K562 (cell line): ENCODE results near the gene HDLBP. TPM values are rescaled to one million over a fixed set of nuclear protein-coding genes. Genes with fewer than 3 reads are reported as not detected.

Experiments used
- ATAC-seq: fragments of 200-7000 bp; cut with Tn5 transposase; 3 replicates; pipeline ENCODE4 v1.9.1; 2020; ENCODE audit warnings: moderate library complexity
- BruUV-seq: library from RNA; stranded (reverse); fragments of 400-500 nt; replicated peaks from 2 replicates; lab custom pipeline; 2021; lab: Mats Ljungman, UMichigan
- CTCF ChIA-PET: fragments of 300-600 bp; formaldehyde crosslinking; extraction: SDS; loops from one replicate; lab custom pipeline; 2021; ENCODE audit warnings: low intra/inter-chr PET ratio; lab: Yijun Ruan, JAX
- POLR2A ChIA-PET: fragments of 300-600, 350-650 bp; sonication (Branson Sonifier 250); formaldehyde crosslinking; extraction: SDS; loops from one replicate; lab custom pipeline; 2021; ENCODE audit warnings: antibody characterized with exemption, inconsistent platforms; lab: Yijun Ruan, JAX
- DNase-seq, 4 experiments: peaks; one replicate each; pipeline versions ENCODE4 v3.0.0 to v3.0.0-alpha.2; 2011 to 2018; ENCODE audit warnings: low spot score in 3 of 4, mixed read lengths in 3 of 4; ENCODE audit errors: extremely low read depth in 1 of 4
- FAIRE-seq: peaks from 2 replicates; lab custom pipeline; 2011; peaks lifted over from hg19 to GRCh38; lab: Jason Lieb, UNC
- H2AFZ ChIP-seq: 2 replicates; pipeline ENCODE4 v1.6.0; 2011; ENCODE audit warnings: low read depth, low read length, control low read depth, inconsistent platforms
- H3K27ac ChIP-seq: fragments of 200-600 bp; 3 replicates; pipeline ENCODE4 v1.8.0; 2011; ENCODE audit warnings: low read depth, mild to moderate bottlenecking, control low read depth, inconsistent platforms, low read length, moderate library complexity, mixed read lengths; ENCODE audit errors: extremely low read depth
- H3K27me3 ChIP-seq, 2 experiments: fragments of 300-600 bp in 1 of 2; 2 replicates in 1 of 2; 3 replicates in 1 of 2; pipeline versions ENCODE4 v1.6.0 to v1.8.0; 2011; ENCODE audit warnings: inconsistent platforms in 2 of 2, low read length in 2 of 2, mild to moderate bottlenecking in 1 of 2, mixed read lengths in 1 of 2, moderate library complexity in 1 of 2; ENCODE audit not compliant: control insufficient read depth in 2 of 2, insufficient read depth in 2 of 2
- H3K36me3 ChIP-seq: fragments of 300-600 bp; 3 replicates; pipeline ENCODE4 v1.8.0; 2011; ENCODE audit warnings: mild to moderate bottlenecking, low read length, inconsistent platforms; ENCODE audit not compliant: control insufficient read depth, insufficient read depth
- H3K4me1 ChIP-seq, 2 experiments: fragments of 200-600 bp in 1 of 2; replicated peaks in 1 of 2; 2 replicates in 1 of 2; 3 replicates in 1 of 2; pipeline versions ENCODE4 v1.5.1 to v1.8.0; 2011; ENCODE audit warnings: inconsistent platforms in 2 of 2, low read length in 2 of 2, mild to moderate bottlenecking in 1 of 2, mixed read lengths in 1 of 2, moderate library complexity in 1 of 2; ENCODE audit not compliant: control insufficient read depth in 2 of 2, insufficient read depth in 2 of 2
- H3K4me2 ChIP-seq: 2 replicates; pipeline ENCODE4 v1.6.1; 2011; ENCODE audit warnings: low read length, control low read depth, inconsistent platforms, mixed read lengths; ENCODE audit not compliant: insufficient read depth
- H3K4me3 ChIP-seq: fragments of 200-600 bp; sonication (generic), shearing (Covaris generic); 2 replicates; pipeline ENCODE4 v1.5.1; 2016; ENCODE audit warnings: control low read depth, inconsistent platforms
- H3K79me2 ChIP-seq: fragments of 200-600 bp; 3 replicates; pipeline ENCODE4 v1.8.0; 2011; ENCODE audit warnings: low read length, inconsistent platforms; ENCODE audit not compliant: control insufficient read depth, insufficient read depth
- H3K9ac ChIP-seq, 2 experiments: 2 replicates each; pipeline versions ENCODE4 v1.6.0 to v1.6.1; 2011; ENCODE audit warnings: low read depth in 2 of 2, low read length in 2 of 2, control low read depth in 1 of 2, inconsistent platforms in 1 of 2, mild to moderate bottlenecking in 1 of 2, mixed read lengths in 1 of 2; ENCODE audit not compliant: insufficient read depth in 1 of 2
- H3K9me1 ChIP-seq: one replicate; pipeline ENCODE4 v1.6.0; 2011; ENCODE audit warnings: inconsistent platforms, mild to moderate bottlenecking, low read length, moderate library complexity; ENCODE audit not compliant: control insufficient read depth, insufficient read depth
- H3K9me3 ChIP-seq: replicated peaks from 2 replicates; pipeline ENCODE4 v1.5.1; 2011; ENCODE audit warnings: low read depth, low read length, inconsistent platforms; ENCODE audit not compliant: control insufficient read depth, insufficient read depth
- H4K20me1 ChIP-seq: replicated peaks from 2 replicates; pipeline ENCODE4 v1.6.1; 2011; ENCODE audit warnings: low read length, inconsistent platforms, mixed read lengths; ENCODE audit not compliant: control insufficient read depth, insufficient read depth
- BRF1 ChIP-seq: IDR thresholded peaks from 3 replicates; pipeline ENCODE4 v1.6.1; 2011; ENCODE audit warnings: borderline replicate concordance, mild to moderate bottlenecking; ENCODE audit not compliant: insufficient read length; ENCODE audit errors: extremely low read depth
- CBFA2T2 ChIP-seq: fragments of 450-650 bp; conservative IDR thresholded peaks from 2 replicates; pipeline ENCODE4 v1.6.1; 2017; ENCODE audit warnings: mild to moderate bottlenecking
- CBX5 ChIP-seq: IDR thresholded peaks from 2 replicates; pipeline ENCODE4 v1.6.1; 2014; ENCODE audit warnings: low read depth, borderline replicate concordance
- CREBBP ChIP-seq: IDR thresholded peaks from one replicate; pipeline ENCODE4 v1.6.1; 2012; ENCODE audit warnings: low read depth, mild to moderate bottlenecking, control low read depth, inconsistent platforms, low read length
- ETV1 ChIP-seq: fragments of 450-650 bp; conservative IDR thresholded peaks from 2 replicates; pipeline ENCODE4 v1.6.1; 2016; ENCODE audit warnings: missing genetic modification characterization, control low read depth, low read depth, missing compliant biosample characterization
- HCFC1 ChIP-seq: IDR thresholded peaks from 2 replicates; pipeline ENCODE4 v1.6.1; 2012; ENCODE audit warnings: low read depth, low read length, improper control_type of control experiment
- PHTF2 ChIP-seq: fragments of 250-450 bp; sonication (Bioruptor Pico); IDR thresholded peaks from 2 replicates; pipeline ENCODE4 v1.5.0; 2021; ENCODE audit warnings: mild to moderate bottlenecking
- PURB ChIP-seq: sonication (generic); formaldehyde crosslinking; IDR thresholded peaks from 2 replicates; pipeline ENCODE4 v1.9.0; 2021; ENCODE audit warnings: low read depth, mild to moderate bottlenecking, missing genetic modification reagents
- RBBP5 ChIP-seq: fragments of 200-600 bp; sonication (generic); IDR thresholded peaks from 2 replicates; pipeline ENCODE4 v1.6.1; 2012; ENCODE audit warnings: borderline replicate concordance, mild to moderate bottlenecking, low read length, control low read depth, inconsistent platforms; ENCODE audit not compliant: insufficient read depth, poor library complexity, severe bottlenecking
- RBM17 ChIP-seq: fragments of 200-400 bp; formaldehyde crosslinking; IDR thresholded peaks from 2 replicates; pipeline ENCODE4 v1.6.1; 2017; ENCODE audit warnings: low read depth, mild to moderate bottlenecking, low read length, borderline replicate concordance
- XRCC3 ChIP-seq: fragments of 450-650 bp; IDR thresholded peaks from 2 replicates; pipeline ENCODE4 v1.6.1; 2017; ENCODE audit warnings: mild to moderate bottlenecking, moderate library complexity
- ZFPM2 ChIP-seq: fragments of 250-450 bp; sonication (Bioruptor Pico); IDR thresholded peaks from 2 replicates; pipeline ENCODE4 v1.5.1; 2022; ENCODE audit warnings: mild to moderate bottlenecking
- ZKSCAN8 ChIP-seq: fragments of 200-800 bp; sonication (Bioruptor generic); IDR thresholded peaks from 2 replicates; pipeline ENCODE4 v1.6.1; 2016; ENCODE audit warnings: missing genetic modification characterization, missing compliant biosample characterization
- ZNF24 ChIP-seq: fragments of 450-650 bp; IDR thresholded peaks from 2 replicates; pipeline ENCODE4 v1.6.1; 2016
- ZNF407 ChIP-seq: fragments of 450-650 bp; IDR thresholded peaks from 2 replicates; pipeline ENCODE4 v1.6.1; 2016; ENCODE audit warnings: low read depth
- WGBS: fragments of 100-300 bp; shearing (Covaris generic); methylation state at CpG from one replicate; pipeline ENCODE4 v1.1.6; 2016; ENCODE audit warnings: low coverage, mixed read lengths; ENCODE audit not compliant: insufficient coverage; ENCODE audit errors: missing lambda C conversion rate; 5-methylcytosine and 5-hydroxymethylcytosine counted together
- in situ Hi-C: fragments of 300-500 bp; cut with MboI; formaldehyde crosslinking; loops from 4 replicates; pipeline ENCODE4 v1.15.0; 2018; ENCODE audit warnings: inconsistent platforms, mixed read lengths
- intact Hi-C: fragments of 100-400 bp; cut with micrococcal nuclease; formaldehyde crosslinking; loops from 2 replicates; pipeline ENCODE4 v1.14.2; 2022
- polyA plus RNA-seq, 8 experiments: library from polyadenylated mRNA; depleted of rRNA in 4 of 8; stranded (reverse) in 5 of 8; unstranded in 3 of 8; fragments of >200 nt; fragmentation: Nextera tagmentation in 2 of 8; fragmentation: Illumina TruSeq in 1 of 8; extraction: Ambion mirVana in 2 of 8; extraction: Trizol in 1 of 8; gene quantifications; 2 replicates each; pipeline versions ENCODE4 v1.2.1 to v1.2.3, GENCODE V29; 2011 to 2014; ENCODE audit warnings: inconsistent platforms in 1 of 8, missing spikeins in 1 of 8
- total RNA-seq, 7 experiments: library from RNA; depleted of rRNA in 6 of 7; stranded (reverse); fragments of >200 nt in 6 of 7; fragmentation: Illumina TruSeq in 2 of 7; extraction: Trizol in 2 of 7; gene quantifications; 2 replicates each; pipeline versions ENCODE4 v1.2.1 to v1.2.3, GENCODE V29; 2011 to 2021; ENCODE audit warnings: low replicate concordance in 1 of 7

HDLBP gene
- total and polyA plus RNA-seq, 9 of the 15 experiments (the other 6 are each of a cell fraction or from before 2014, with no cell fraction given) = 24.4 to 378 (median 146) TPM

- TF ChIP-seq RBM17 (no peak), HCFC1 (no peak), ETV1 (tag) (no peak), CREBBP (no peak), ZFPM2 (CRISPR knock-in tag) (no peak), RBBP5 (no peak)
These were observed 48.0 kb upstream of the HDLBP start (continued) for GRCh38 chr2:241363426-241363825.

GRCh38 chr2:241359481-241360045, 44.1 kb upstream of the HDLBP start:
- Histone ChIP-seq H3K36me3 (peaks cover 9% of the 10 kb centered on the region; the same call in 2 of the 3 replicates), H2AFZ (no peak overlapping the region), H3K4me3 (no peak overlapping the region), H3K9me3 (no peaks in the 10 kb centered on the region), H3K9me1 (no peaks in the 10 kb centered on the region), H3K4me1 (peaks cover 12 to 13% of the 10 kb centered on the region in 2 experiments; a peak in 4 of 5 replicates), H3K27ac (no peak overlapping the region), H3K27me3 (no peaks in the 10 kb centered on the region), H3K4me2 (no peak overlapping the region), H4K20me1 (peaks cover 20% of the 10 kb centered on the region), H3K9ac (peak overlapping the region in 1 of 2 experiments; percentile 27; a peak in 1 of 4 replicates), H3K79me2 (peaks cover 57% of the 10 kb centered on the region)
- intact Hi-C loops (no loop called here), in situ Hi-C loops (no loop called here)
- CTCF ChIA-PET = no interaction called here
- FAIRE-seq (no peak), DNase-seq (no peak), ATAC-seq (no peak)
- POLR2A ChIA-PET = interaction anchor here (0.6 to 1.1 kb wide), 5 partner anchors 8 to 174 kb away, joined by 3 read pairs; no protein-coding TSS in a partner anchor
- 77% methylated on average over 7 of the region's 7 CpGs for WGBS
- no TSS peak for BruUV-seq
- no peak for TF ChIP-seq CBFA2T2
- TF ChIP-seq ZNF24 = no peak
- no peak for TF ChIP-seq ZKSCAN8
- TF ChIP-seq XRCC3 = no peak
- no peak for TF ChIP-seq ZNF407
- TF ChIP-seq CBX5 = no peak
- TF ChIP-seq PURB (CRISPR knock-in tag) = no peak
- TF ChIP-seq BRF1 = no peak
- TF ChIP-seq PHTF2 (CRISPR knock-in tag) = no peak
